CD14-positive monocyte (primary cell): ENCODE results near the gene ZBTB22. TPM values are rescaled to one million over a fixed set of nuclear protein-coding genes. Genes with fewer than 3 reads are reported as not detected.
"Not testable (repeated sequence)": the region's sequence is repeated elsewhere in the genome, so short reads cannot be mapped to it uniquely, and the experiment has no call there.

Source experiments
- DNase-seq, 3 donors: peaks; one replicate each; pipeline ENCODE4 v3.0.0-alpha.2; 2011 to 2022
- H2AFZ ChIP-seq: 2 replicates; pipeline ENCODE4 v1.6.0; 2012; ENCODE audit warnings: mild to moderate bottlenecking, low read depth, low read length, inconsistent platforms; ENCODE audit not compliant: insufficient read depth, poor library complexity, severe bottlenecking
- H3K27ac ChIP-seq, 2 donors: 1 replicate in 1 of 2; 2 replicates in 1 of 2; pipeline ENCODE4 v1.5.1; 2012 to 2013; ENCODE audit warnings: low read length in 2 of 2, control low read depth in 1 of 2, inconsistent platforms in 1 of 2, low read depth in 1 of 2, mild to moderate bottlenecking in 1 of 2
- H3K27me3 ChIP-seq, 2 donors: one replicate each; pipeline versions ENCODE4 v1.6.0 to v1.6.1; 2011 to 2013; ENCODE audit warnings: low read length in 2 of 2; ENCODE audit not compliant: control insufficient read depth in 2 of 2, insufficient read depth in 2 of 2
- H3K36me3 ChIP-seq, 2 donors: replicated peaks in 1 of 2; 1 replicate in 1 of 2; 2 replicates in 1 of 2; pipeline versions ENCODE4 v1.5.1 to v1.6.1; 2012 to 2013; ENCODE audit warnings: low read length in 2 of 2, control low read depth in 1 of 2, inconsistent platforms in 1 of 2, mild to moderate bottlenecking in 1 of 2; ENCODE audit not compliant: insufficient read depth in 2 of 2, control insufficient read depth in 1 of 2
- H3K4me1 ChIP-seq, 2 donors: 1 replicate in 1 of 2; 2 replicates in 1 of 2; pipeline versions ENCODE4 v1.5.1 to v1.6.1; 2012 to 2013; ENCODE audit warnings: low read length in 2 of 2, control low read depth in 1 of 2, inconsistent platforms in 1 of 2, mild to moderate bottlenecking in 1 of 2, moderate library complexity in 1 of 2; ENCODE audit not compliant: insufficient read depth in 2 of 2, control insufficient read depth in 1 of 2
- H3K4me2 ChIP-seq: replicated peaks from 2 replicates; pipeline ENCODE3; 2012; ENCODE audit warnings: low read length, moderate library complexity, mild to moderate bottlenecking; ENCODE audit not compliant: poor library complexity, severe bottlenecking; ENCODE audit errors: extremely low read depth
- H3K4me3 ChIP-seq, 3 experiments: fragments of 200-600 bp in 1 of 3; sonication (generic) in 1 of 3; replicated peaks in 1 of 3; 1 replicate in 2 of 3; 2 replicates in 1 of 3; pipeline ENCODE4 v1.5.1; 2011 to 2013; ENCODE audit warnings: low read length in 3 of 3, mild to moderate bottlenecking in 3 of 3, control low read depth in 2 of 3, low read depth in 2 of 3, inconsistent platforms in 1 of 3, moderate library complexity in 1 of 3
- H3K79me2 ChIP-seq: 2 replicates; pipeline ENCODE4 v1.6.0; 2012; ENCODE audit warnings: mild to moderate bottlenecking, control low read depth, inconsistent platforms, low read length, moderate library complexity; ENCODE audit not compliant: insufficient read depth
- H3K9ac ChIP-seq: 2 replicates; pipeline ENCODE4 v1.6.0; 2017; ENCODE audit warnings: low read length, mild to moderate bottlenecking; ENCODE audit not compliant: insufficient read depth, poor library complexity, severe bottlenecking
- H3K9me3 ChIP-seq, 2 donors: replicated peaks in 1 of 2; 1 replicate in 1 of 2; 2 replicates in 1 of 2; pipeline versions ENCODE4 v1.5.1 to v1.6.1; 2012 to 2013; ENCODE audit warnings: low read length in 2 of 2, control low read depth in 1 of 2; ENCODE audit not compliant: control insufficient read depth in 1 of 2, insufficient read depth in 1 of 2
- H4K20me1 ChIP-seq: 2 replicates; pipeline ENCODE4 v1.6.0; 2012; ENCODE audit warnings: mild to moderate bottlenecking, low read length, control low read depth, moderate library complexity; ENCODE audit not compliant: insufficient read depth
- H3K27ac Mint-ChIP-seq, 7 donors: one replicate each; pipeline ENCODE4 v1.8.0; 2020; ENCODE audit warnings: mild to moderate bottlenecking in 7 of 7, mixed read lengths in 7 of 7, moderate library complexity in 6 of 7, inconsistent platforms in 2 of 7
- H3K27me3 Mint-ChIP-seq, 3 donors: one replicate each; pipeline ENCODE4 v1.8.0; 2021 to 2022; ENCODE audit warnings: low read depth in 3 of 3, mild to moderate bottlenecking in 3 of 3, mixed read lengths in 3 of 3, moderate library complexity in 3 of 3, inconsistent platforms in 1 of 3
- H3K36me3 Mint-ChIP-seq, 2 donors: one replicate each; pipeline ENCODE4 v1.8.0; 2020; ENCODE audit warnings: mixed read lengths in 2 of 2, inconsistent platforms in 1 of 2, mild to moderate bottlenecking in 1 of 2
- H3K4me1 Mint-ChIP-seq: one replicate; pipeline ENCODE4 v1.8.0; 2020; ENCODE audit warnings: mild to moderate bottlenecking, mixed read lengths
- H3K4me3 Mint-ChIP-seq, 2 donors: one replicate each; pipeline ENCODE4 v1.8.0; 2020; ENCODE audit warnings: mild to moderate bottlenecking in 2 of 2, mixed read lengths in 2 of 2, moderate library complexity in 1 of 2
- H3K9me3 Mint-ChIP-seq, 7 donors: one replicate each; pipeline ENCODE4 v1.8.0; 2020 to 2022; ENCODE audit warnings: mixed read lengths in 7 of 7, mild to moderate bottlenecking in 6 of 7, moderate library complexity in 6 of 7, inconsistent platforms in 2 of 7
- CTCF ChIP-seq: fragments of 200-600 bp; IDR thresholded peaks from one replicate; pipeline ENCODE4 v1.8.0; 2022; ENCODE audit warnings: antibody characterized with exemption, mild to moderate bottlenecking
- WGBS: methylation state at CpG from one replicate; pipeline ENCODE4 v1.1.5; 2013; ENCODE audit warnings: missing lambda C conversion rate; ENCODE audit not compliant: insufficient coverage; 5-methylcytosine and 5-hydroxymethylcytosine counted together
- intact Hi-C, 2 donors: fragments of 100-400 bp; cut with micrococcal nuclease; formaldehyde crosslinking; loops; one replicate each; pipeline versions ENCODE4 v1.15.0 to v1.15.1; 2023
- polyA plus RNA-seq, 3 donors: library from polyadenylated mRNA; depleted of rRNA in 1 of 3; unstranded in 2 of 3; stranded (reverse) in 1 of 3; fragments of 300-500 nt in 2 of 3; fragments of >200 nt in 1 of 3; fragmentation: Illumina TruSeq in 2 of 3; gene quantifications; 1 replicate in 2 of 3; 2 replicates in 1 of 3; pipeline ENCODE4 v1.2.3, GENCODE V29; 2012 to 2021

ZBTB22 gene
- polyA plus RNA-seq, 3 donors, result 12.2 to 16.5 (median 16.1) TPM

GRCh38 chr6:33367009-33367714 is 49.6 kb upstream of the ZBTB22 start:
- Mint-ChIP-seq H3K4me1 (peaks cover 4% of the 10 kb centered on the region), H3K27ac (no peak overlapping the region), H3K36me3 (no peaks in the 10 kb centered on the region), H3K27me3 (peaks cover 0 to 5% (median 0%) of the 10 kb centered on the region in 3 donors), H3K4me3 (no peak overlapping the region), H3K9me3 (peaks cover 0 to 2% (median 0%) of the 10 kb centered on the region in 7 donors)
- H3K79me2 ChIP-seq, result no peaks in the 10 kb centered on the region
- H2AFZ ChIP-seq, result no peak overlapping the region
- no peaks in the 10 kb centered on the region for H3K27me3 ChIP-seq
- H3K4me2 ChIP-seq, result no peak overlapping the region
- no peak overlapping the region for H3K27ac ChIP-seq
- no peaks in the 10 kb centered on the region for H3K36me3 ChIP-seq
- no peaks in the 10 kb centered on the region for H3K9me3 ChIP-seq
- no peaks in the 10 kb centered on the region for H4K20me1 ChIP-seq
- peaks cover 0 to 1% of the 10 kb centered on the region in 2 donors for H3K4me1 ChIP-seq
- DNase-seq, result no peak
- no CpG with 5 or more reads among the region's 8 CpGs for WGBS
- TF ChIP-seq CTCF, result no peak
- no peak overlapping the region for H3K9ac ChIP-seq
- no peak overlapping the region for H3K4me3 ChIP-seq
- intact Hi-C loops, result no loop called here

GRCh38 chr6:33365206-33365971 is 47.8 kb upstream of the ZBTB22 start:
- peak overlapping the region; percentile 21 for H2AFZ ChIP-seq
- not testable (repeated sequence) for H3K27me3 Mint-ChIP-seq, H3K27ac ChIP-seq

DNA sequence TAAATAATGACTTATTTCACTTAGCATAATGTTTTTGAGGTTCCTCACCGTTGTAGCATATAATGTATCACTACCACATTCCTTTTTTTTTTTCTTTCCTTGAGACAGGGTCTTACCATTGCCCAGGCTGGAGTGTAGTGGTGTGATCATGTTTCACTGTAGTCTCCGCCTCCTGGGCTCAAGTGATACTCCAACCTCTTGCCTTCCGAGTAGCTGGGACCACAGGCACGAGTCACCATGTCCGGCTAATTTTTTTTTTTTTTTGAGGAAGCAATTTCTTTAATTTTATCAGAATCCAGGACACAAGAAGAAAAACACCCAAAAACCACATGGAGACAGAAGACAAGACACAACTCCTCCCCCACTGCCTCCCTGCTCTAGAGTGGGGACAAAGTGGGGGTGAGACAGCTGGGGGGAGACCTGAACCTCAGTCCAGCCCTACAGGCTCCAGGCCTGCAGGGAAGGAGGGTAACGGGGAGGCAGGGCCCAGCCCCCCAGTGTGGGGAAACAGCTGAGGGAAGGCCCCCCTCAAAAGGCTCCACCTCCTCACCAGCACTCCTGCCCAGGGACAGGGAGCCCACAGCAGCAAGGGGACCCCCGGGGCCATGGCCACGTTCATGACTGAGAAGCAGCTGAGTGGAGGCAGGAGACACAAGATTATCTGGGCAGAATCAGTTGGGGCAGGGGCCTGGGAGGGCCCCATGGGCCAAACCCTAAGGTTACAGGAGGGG is 47.1 kb upstream of the ZBTB22 start:
- no CpG with 5 or more reads among the region's 8 CpGs for WGBS
- H3K4me3 Mint-ChIP-seq, H3K27ac ChIP-seq, H3K4me1 ChIP-seq, H3K4me2 ChIP-seq, intact Hi-C loops, H3K9ac ChIP-seq, H3K36me3 Mint-ChIP-seq, H3K27me3 ChIP-seq, H3K9me3 ChIP-seq, H3K9me3 Mint-ChIP-seq, H3K79me2 ChIP-seq, H3K36me3 ChIP-seq, H3K27me3 Mint-ChIP-seq, H4K20me1 ChIP-seq, H3K4me1 Mint-ChIP-seq, H3K4me3 ChIP-seq: not testable (repeated sequence)
- H2AFZ ChIP-seq, result peak overlapping the region; percentile 21
- peak in 2 of 3 donors; percentile 11 to 23 for DNase-seq
- peak overlapping the region in 3 of 7 donors; percentile 41 to 70 (median 57) for H3K27ac Mint-ChIP-seq

More at GRCh38 chr6:33365206-33365971, 47.8 kb upstream of the ZBTB22 start:
- H3K9me3 Mint-ChIP-seq, H3K4me2 ChIP-seq, H3K79me2 ChIP-seq, H3K36me3 ChIP-seq, DNase-seq, intact Hi-C loops, H3K4me1 Mint-ChIP-seq, H3K9me3 ChIP-seq, H3K4me1 ChIP-seq, H3K4me3 Mint-ChIP-seq, H3K9ac ChIP-seq, H3K36me3 Mint-ChIP-seq, H4K20me1 ChIP-seq, H3K4me3 ChIP-seq, H3K27me3 ChIP-seq: not testable (repeated sequence)
- 97% methylated on average over 8 of the region's 10 CpGs for WGBS
- H3K27ac Mint-ChIP-seq, result peak overlapping the region in 3 of 7 donors; percentile 36 to 70 (median 41)
